Kidney epithelial cell (primary cell): ENCODE results near the gene GNA12. TPM values are rescaled to one million over a fixed set of nuclear protein-coding genes. Genes with fewer than 3 reads are reported as not detected.

Experiments used
- DNase-seq: peaks from one replicate; pipeline ENCODE4 v3.0.0-alpha.2; 2010; ENCODE audit warnings: low read depth
- H3K27me3 ChIP-seq: 2 replicates; pipeline ENCODE4 v1.6.0; 2011; ENCODE audit warnings: low read length; ENCODE audit not compliant: control insufficient read depth, insufficient read depth
- H3K36me3 ChIP-seq: 2 replicates; pipeline ENCODE4 v1.5.1; 2011; ENCODE audit warnings: low read length; ENCODE audit not compliant: control insufficient read depth, insufficient read depth
- H3K4me3 ChIP-seq: 2 replicates; pipeline ENCODE4 v1.5.1; 2011; ENCODE audit warnings: low read depth, mild to moderate bottlenecking, control low read depth, low read length
- CTCF ChIP-seq: IDR thresholded peaks from 2 replicates; pipeline ENCODE4 v1.5.1; 2011; ENCODE audit warnings: mild to moderate bottlenecking, moderate library complexity, low read length, control low read depth, inconsistent platforms; ENCODE audit not compliant: insufficient read depth, poor library complexity, severe bottlenecking
- total RNA-seq: library from RNA; depleted of rRNA; stranded (reverse); fragments of >200 nt; gene quantifications from 2 replicates; pipeline ENCODE4 v1.2.3, GENCODE V29; 2015

The GNA12 gene
- total RNA-seq, 1 donor from 2014 or later, result 40.7 TPM

GRCh38 chr7:2838873-2839578, 5.1 kb downstream of the GNA12 start:
- Histone ChIP-seq H3K4me3 (no peak overlapping the region), H3K27me3 (no peaks in the 10 kb centered on the region), H3K36me3 (no peaks in the 10 kb centered on the region)
- no peak for DNase-seq
- TF ChIP-seq CTCF, result no peak

GRCh38 chr7:2838451-2838850, 5.7 kb downstream of the GNA12 start:
- Histone ChIP-seq H3K4me3 (no peak overlapping the region), H3K36me3 (no peaks in the 10 kb centered on the region), H3K27me3 (no peaks in the 10 kb centered on the region)
- no peak for DNase-seq
- no peak for TF ChIP-seq CTCF

- no peak for TF ChIP-seq CTCF
- DNase-seq, result no peak
- Histone ChIP-seq H3K36me3 (no peaks in the 10 kb centered on the region), H3K4me3 (no peak overlapping the region), H3K27me3 (no peaks in the 10 kb centered on the region)
Observed at GRCh38 chr7:2837496-2837895, 6.6 kb downstream of the GNA12 start.

- no peak overlapping the region for H3K4me3 ChIP-seq
- TF ChIP-seq CTCF, result no peak
- H3K36me3 ChIP-seq, result no peaks in the 10 kb centered on the region
- DNase-seq, result no peak
- no peaks in the 10 kb centered on the region for H3K27me3 ChIP-seq
Observed at GRCh38 chr7:2834748-2835441, 9.2 kb downstream of the GNA12 start.

- DNase-seq, result no peak
- H3K36me3 ChIP-seq, result no peaks in the 10 kb centered on the region
- no peak for TF ChIP-seq CTCF
- no peak overlapping the region for H3K4me3 ChIP-seq
- H3K27me3 ChIP-seq, result no peaks in the 10 kb centered on the region
Observed at GRCh38 chr7:2833083-2833910, 10.8 kb downstream of the GNA12 start.
